GM18873 (cell line): ENCODE measurements around the gene OR7D2.
A peak's percentile ranks its signal among the peaks of the same experiment; 100 is the strongest.

ENCODE experiments used
- ATAC-seq: cut with Tn5 transposase; IDR thresholded peaks from one replicate; pipeline ENCODE4 v1.9.1; 2021; ENCODE audit warnings: mild to moderate bottlenecking, moderate library complexity, moderate number of reproducible peaks; ENCODE audit not compliant: unreplicated experiment, low FRiP score

The OR7D2 gene

GRCh38 chr19:9178901-9179300 lies at the start of gene OR7D2:
OR7D2 (plus strand) TSS chr19:9178979; CDS start chr19:9185782, 6,803 bp downstream.
- no peak for ATAC-seq

DNA sequence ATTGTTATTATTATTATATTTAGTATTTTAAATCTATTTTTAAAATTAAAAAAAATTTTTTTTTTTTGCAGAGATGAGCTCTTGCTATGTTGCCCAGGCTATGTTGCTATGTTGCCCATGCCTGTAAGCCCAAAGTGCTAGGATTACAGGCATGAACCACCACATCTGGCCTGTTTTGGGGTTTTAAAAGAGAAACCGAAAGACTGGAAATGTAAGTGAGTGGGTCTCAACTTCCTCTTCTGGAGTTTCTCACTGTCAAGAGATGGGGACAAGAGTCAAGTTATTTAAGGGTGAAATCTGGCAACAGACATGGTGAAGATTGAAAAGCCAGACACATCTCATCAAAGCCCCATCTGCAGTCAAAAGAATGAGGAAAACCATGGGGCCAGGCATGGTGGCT lies 47.8 kb upstream of the OR7D2 start:
- no peak for ATAC-seq

GRCh38 chr19:9132422-9132821 lies 46.4 kb upstream of the OR7D2 start:
- no peak for ATAC-seq

- ATAC-seq = no peak
Observed at GRCh38 chr19:9139609-9140158, 39.1 kb upstream of the OR7D2 start.

- peak; percentile 92 for ATAC-seq
Observed at GRCh38 chr19:9140159-9140874, 38.5 kb upstream of the OR7D2 start, which contains the start of gene ZNF317. ZNF317 (plus strand) TSS chr19:9140397; CDS start chr19:9156017, 15,620 bp downstream.

DNA sequence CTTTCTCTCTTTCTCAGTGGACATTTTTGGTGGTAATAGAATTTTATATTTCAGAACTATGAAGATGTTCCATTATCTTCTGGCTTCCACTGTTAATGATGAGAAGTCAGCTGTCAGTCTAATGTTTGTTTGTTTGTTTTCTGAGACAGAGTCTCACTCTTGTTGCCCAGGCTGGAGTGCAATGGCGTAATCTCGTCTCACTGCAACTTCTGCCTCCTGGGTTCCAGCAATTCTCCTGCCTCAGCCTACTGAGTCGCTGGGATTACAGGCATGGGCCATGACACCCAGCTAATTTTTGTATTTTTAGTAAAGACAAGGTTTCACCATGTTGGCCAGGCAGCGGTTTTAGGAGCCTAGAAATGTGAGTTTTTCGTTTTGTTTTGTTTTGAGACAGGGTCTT lies 33.9 kb upstream of the OR7D2 start:
- ATAC-seq = no peak

GRCh38 chr19:9146882-9147281 lies 31.9 kb upstream of the OR7D2 start:
- no peak for ATAC-seq

GRCh38 chr19:9148697-9149096 lies 30.1 kb upstream of the OR7D2 start:
- ATAC-seq = no peak

DNA sequence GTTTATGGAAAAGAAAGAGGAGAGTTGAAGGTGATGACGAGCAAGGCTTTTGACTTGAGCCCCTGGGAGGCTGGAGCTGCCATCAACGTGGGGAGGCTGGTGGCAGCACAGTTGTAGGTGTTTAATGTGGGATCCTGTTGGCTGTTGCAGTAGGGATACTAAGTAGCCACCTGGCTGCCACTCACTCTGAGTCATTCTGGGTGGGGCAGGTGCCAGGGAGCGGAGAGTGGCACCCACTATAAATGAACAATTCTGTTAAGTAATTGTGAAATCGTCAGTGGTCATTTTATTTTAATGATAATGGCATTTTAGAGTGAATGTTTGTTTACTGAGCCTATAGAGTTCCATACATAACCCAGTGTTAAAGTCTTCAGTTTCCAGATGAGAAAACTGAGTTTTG lies 28.8 kb upstream of the OR7D2 start:
- ATAC-seq = no peak

DNA sequence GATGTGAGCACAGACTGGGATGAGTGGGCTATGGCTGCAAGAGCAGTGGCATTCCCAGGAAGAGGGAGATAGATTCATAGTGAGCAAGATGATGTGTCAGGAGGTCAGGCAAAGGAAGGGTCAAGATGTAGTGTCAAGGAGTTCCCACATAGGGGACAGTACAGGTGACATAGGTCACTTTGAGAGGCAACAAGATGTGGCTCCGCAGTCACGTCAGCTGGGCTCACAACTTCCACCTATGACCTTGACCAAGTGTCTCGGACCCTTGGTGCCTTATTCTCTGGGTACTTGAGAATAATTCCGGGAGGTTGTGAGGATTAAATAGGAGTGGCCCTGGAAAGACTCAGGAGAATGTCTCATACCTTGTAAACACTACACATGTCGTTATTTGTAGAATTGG lies 28.1 kb upstream of the OR7D2 start:
- ATAC-seq = no peak

DNA sequence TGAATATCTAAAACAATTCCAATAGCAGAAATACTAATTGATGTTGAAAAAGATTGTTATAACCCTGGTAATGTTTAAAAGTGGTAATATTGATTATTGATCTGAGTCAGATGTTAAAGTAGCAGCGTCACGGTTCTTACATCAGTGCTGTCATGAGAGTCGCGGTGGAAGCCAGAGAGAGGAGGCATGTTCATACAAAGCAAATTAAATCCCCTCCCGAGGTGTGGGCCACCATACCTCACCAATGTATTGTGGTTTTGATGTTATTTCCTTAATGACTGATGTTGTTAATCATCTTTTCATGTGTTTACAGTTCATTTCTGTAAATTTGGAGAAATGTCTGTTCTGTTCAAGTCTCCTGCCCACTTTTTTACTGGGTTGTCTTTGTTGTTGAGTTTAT lies 27.4 kb upstream of the OR7D2 start:
- ATAC-seq = no peak

GRCh38 chr19:9155591-9155990 lies 23.2 kb upstream of the OR7D2 start:
- ATAC-seq = no peak

GRCh38 chr19:9156304-9156703 lies 22.5 kb upstream of the OR7D2 start:
- no peak for ATAC-seq

- no peak for ATAC-seq
Observed at GRCh38 chr19:9159891-9160290, 18.9 kb upstream of the OR7D2 start.

DNA sequence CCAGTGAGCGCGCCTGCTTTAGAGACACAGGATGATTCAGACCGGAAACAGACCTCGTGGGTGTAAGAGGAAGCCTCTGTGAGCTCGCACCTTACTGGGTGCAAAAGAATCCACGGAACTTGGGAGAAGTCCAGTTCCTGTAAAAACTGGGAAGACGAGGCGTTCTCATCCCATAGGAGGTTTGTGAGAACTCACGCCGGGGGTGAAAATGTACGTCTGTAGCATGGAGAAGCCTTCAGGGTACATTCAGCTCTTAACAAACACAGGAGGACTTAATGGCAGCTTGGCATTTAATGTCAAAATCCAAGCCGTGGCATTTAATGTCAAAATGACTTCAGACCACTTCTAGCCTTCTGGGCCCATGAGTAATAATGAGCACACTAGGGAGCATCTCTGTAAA lies 17.4 kb upstream of the OR7D2 start:
- no peak for ATAC-seq

DNA sequence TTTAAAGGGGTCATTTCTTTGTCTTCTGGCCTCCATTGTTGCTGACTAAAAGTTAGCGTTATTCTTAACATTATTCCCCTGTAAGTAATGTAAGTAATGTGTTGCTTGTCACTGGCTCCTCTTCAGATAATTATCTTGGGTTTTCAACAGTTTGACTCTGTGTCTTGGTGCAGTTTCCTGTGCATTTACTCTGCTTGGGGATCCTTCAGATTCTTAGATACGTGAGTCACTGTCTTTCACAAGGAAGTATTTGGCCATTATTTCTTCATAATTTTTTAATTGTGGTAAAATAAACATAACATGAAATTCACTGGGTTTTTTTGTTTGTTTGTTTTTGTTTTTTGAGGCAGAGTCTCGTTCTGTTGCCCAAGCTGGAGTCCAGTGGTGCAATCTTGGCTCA lies 13.5 kb upstream of the OR7D2 start:
- ATAC-seq = no peak

DNA sequence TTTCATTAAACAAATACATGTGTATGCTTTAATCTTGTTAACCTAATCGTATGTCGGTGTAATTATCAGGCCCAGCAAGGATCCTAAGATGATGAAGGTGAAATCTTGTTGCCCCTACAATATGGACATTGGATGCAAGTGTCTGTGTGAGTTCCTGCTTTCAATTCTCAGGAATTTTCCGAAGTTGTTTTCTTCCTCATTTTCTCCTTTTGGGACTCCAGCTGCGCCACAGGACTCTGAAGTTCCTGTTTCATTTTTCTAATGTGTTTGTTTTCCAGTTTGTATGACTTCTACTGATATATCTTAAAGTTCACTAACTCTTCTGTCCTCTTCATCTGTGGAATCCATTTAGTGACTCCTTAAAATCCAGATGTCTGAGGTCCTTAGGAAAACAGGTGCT lies 11.9 kb upstream of the OR7D2 start:
- no peak for ATAC-seq

GRCh38 chr19:9171393-9171991 lies 7.3 kb upstream of the OR7D2 start:
- no peak for ATAC-seq

DNA sequence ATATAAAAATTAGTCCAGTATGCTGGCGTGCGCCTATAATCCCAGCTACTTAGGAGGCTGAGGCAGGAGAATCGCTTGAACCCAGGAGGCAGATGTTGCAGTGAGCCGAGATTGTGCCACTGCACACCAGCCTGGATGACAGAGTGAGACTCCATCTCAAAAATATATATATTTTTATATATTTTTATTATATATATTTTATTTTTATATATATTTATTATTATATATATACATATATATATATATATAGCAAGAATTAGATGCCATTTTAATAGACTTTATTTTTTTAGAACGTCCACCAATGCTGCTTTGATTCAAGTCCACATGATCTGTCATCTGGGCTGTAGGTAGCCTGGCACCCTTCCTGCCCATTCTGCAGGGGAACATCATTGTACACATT lies 3.5 kb upstream of the OR7D2 start:
- ATAC-seq = no peak

GRCh38 chr19:9183000-9183399 lies 4.2 kb downstream of the OR7D2 start:
- ATAC-seq = no peak

DNA sequence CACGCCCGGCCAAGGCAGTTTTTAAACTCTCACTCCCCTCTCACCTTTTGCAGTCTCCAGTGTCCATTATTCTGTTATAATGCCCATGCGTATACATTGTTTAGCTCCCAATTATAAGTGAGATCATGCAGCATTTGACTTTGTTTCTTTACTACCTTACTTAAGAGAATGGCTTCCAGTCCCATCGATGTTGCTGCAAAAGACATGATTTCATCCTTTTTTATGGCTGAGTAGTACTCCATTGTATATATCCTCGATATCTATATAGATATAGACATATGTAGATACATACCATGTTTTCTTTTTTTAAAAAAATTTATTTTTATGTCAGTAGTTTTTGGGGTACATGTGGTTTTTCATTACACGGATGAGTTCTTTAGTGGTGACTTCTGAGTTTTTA lies 8.4 kb downstream of the OR7D2 start:
- ATAC-seq = no peak

DNA sequence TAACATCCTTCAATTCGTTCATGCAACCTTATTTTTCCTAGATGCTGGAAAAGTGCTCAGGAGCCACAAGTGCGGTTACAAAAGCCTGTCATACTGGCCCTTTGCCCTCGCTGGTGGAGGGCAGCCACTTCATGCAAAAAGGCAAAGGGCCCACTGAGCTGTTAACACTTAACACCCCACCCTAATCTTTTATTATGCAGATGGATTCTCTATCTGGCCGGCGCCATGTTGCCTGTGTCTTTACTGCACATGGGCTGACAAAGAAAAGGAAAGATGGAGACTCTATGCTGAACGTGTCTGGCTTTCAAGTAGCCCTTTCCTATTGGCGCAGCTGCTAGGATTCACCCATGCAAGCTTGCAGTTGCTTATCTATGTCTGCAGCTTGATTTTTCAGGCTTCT lies 10.8 kb downstream of the OR7D2 start:
- ATAC-seq = no peak
